SHP77 (cell line): ENCODE measurements around the gene HILPDA.
"Not testable (repeated sequence)": the region's sequence is repeated elsewhere in the genome, so short reads cannot be mapped to it uniquely, and the experiment has no call there.

Experiments used
- DNase-seq, 2 experiments: peaks; one replicate each; lab custom pipeline; 2025; lab: John Stamatoyannopoulos, UW

The HILPDA gene

GRCh38 chr7:128463345-128463744 lies 7.7 kb downstream of the HILPDA start:
- not testable (repeated sequence) for DNase-seq

GRCh38 chr7:128463933-128464332 lies 8.3 kb downstream of the HILPDA start:
- DNase-seq: not testable (repeated sequence)

GRCh38 chr7:128466871-128467270 lies 11.2 kb downstream of the HILPDA start:
- DNase-seq: not testable (repeated sequence)

GRCh38 chr7:128476402-128477335 lies 21.0 kb downstream of the HILPDA start, which contains the start of gene METTL2B:
Gene METTL2B, plus strand, starts transcription at chr7:128476748. Its CDS starts 18 bp downstream, at chr7:128476766.
- peak; percentile 94 for DNase-seq

- not testable (repeated sequence) for DNase-seq
Observed at GRCh38 chr7:128477336-128477690, 21.6 kb downstream of the HILPDA start.

GRCh38 chr7:128479082-128479481 lies 23.4 kb downstream of the HILPDA start:
- DNase-seq: not testable (repeated sequence)

GRCh38 chr7:128488134-128488533 lies 32.5 kb downstream of the HILPDA start:
- not testable (repeated sequence) for DNase-seq

- DNase-seq: no peak
Observed at GRCh38 chr7:128497405-128497804, 41.7 kb downstream of the HILPDA start.

GRCh38 chr7:128505416-128505815 lies 49.7 kb downstream of the HILPDA start:
- not testable (repeated sequence) for DNase-seq

- not testable (repeated sequence) for DNase-seq
Observed at GRCh38 chr7:128506819-128507218, 51.1 kb downstream of the HILPDA start.

GRCh38 chr7:128507321-128507993 lies 51.8 kb downstream of the HILPDA start:
- not testable (repeated sequence) for DNase-seq
